GM12801 (cell line): ENCODE measurements around the gene TMEM266.

Experiments
- TF ChIP-seq, protein P1 (sequence below): IDR thresholded peaks from one replicate; pipeline ENCODE4 v1.5.1; 2011; ENCODE audit warnings: control low read depth; ENCODE audit not compliant: insufficient read length; ENCODE audit errors: extremely low read depth

TMEM266 gene

DNA sequence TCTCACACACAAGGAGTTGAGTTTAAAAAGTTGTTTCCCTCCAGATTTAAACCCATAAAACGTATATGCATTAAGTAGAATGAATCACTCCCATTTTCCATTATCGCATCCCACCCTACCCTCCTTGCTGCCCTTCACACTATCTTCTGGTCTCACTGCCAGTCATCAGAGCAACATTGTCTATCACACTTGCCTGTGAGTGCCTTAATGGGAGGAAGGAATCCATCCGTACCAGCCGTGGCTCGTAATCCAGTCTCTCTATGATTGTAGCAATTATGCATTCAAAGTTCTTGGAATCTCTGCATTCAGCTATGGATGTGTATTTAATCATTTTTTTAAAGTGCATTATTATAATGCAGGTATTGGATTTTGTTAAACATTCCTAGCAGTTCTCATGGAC lies 1.9 kb downstream of the TMEM266 start:
- TF ChIP-seq, protein P1, sequence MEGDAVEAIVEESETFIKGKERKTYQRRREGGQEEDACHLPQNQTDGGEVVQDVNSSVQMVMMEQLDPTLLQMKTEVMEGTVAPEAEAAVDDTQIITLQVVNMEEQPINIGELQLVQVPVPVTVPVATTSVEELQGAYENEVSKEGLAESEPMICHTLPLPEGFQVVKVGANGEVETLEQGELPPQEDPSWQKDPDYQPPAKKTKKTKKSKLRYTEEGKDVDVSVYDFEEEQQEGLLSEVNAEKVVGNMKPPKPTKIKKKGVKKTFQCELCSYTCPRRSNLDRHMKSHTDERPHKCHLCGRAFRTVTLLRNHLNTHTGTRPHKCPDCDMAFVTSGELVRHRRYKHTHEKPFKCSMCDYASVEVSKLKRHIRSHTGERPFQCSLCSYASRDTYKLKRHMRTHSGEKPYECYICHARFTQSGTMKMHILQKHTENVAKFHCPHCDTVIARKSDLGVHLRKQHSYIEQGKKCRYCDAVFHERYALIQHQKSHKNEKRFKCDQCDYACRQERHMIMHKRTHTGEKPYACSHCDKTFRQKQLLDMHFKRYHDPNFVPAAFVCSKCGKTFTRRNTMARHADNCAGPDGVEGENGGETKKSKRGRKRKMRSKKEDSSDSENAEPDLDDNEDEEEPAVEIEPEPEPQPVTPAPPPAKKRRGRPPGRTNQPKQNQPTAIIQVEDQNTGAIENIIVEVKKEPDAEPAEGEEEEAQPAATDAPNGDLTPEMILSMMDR, result no peak

- TF ChIP-seq, protein P1, result no peak
Observed at GRCh38 chr15:76062286-76062685, 2.5 kb downstream of the TMEM266 start.

GRCh38 chr15:76064375-76064774 lies 4.6 kb downstream of the TMEM266 start:
- TF ChIP-seq, protein P1, result no peak

- TF ChIP-seq, protein P1, result no peak
Observed at GRCh38 chr15:76065245-76065644, 5.5 kb downstream of the TMEM266 start.

DNA sequence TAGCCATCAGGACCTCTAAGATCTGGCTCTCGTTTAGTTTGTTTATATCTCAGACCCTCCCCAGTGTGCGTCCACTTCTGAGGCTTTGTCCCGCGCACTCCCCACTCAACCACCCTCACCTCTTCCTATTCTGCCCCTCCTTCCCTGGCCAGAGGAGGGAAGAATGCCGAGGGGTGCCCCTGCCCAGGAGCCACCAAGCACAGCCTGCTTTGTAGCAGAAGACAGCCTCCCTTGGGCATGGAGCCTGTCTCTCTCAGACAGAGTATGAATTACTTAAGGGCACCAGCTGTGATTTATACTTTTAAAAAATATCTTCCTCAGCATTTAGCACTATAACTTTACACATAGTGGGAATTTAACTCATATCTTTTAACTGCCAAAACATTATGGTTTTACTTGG lies 6.0 kb downstream of the TMEM266 start:
- TF ChIP-seq, protein P1, result no peak

DNA sequence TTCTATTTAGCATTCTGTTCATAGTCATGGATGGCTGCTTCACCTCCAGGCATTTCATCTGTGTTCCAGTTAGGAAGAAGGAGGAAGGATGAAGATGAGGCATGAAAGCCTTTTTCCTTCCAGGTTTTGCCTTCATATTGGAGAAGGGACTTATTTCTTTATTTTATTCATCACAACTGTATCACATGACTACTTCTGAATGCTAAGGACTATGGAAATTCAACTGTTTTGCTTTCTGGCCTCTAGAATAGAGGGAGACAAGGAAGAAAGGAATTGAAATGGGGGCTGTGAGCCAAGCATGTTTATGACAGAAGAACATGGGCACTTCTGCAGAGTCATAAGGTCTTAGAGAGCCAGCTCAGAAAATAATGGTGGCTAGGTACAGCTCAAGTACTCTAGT lies 10.4 kb downstream of the TMEM266 start:
- TF ChIP-seq, protein P1, result no peak

GRCh38 chr15:76070921-76071635 lies 11.3 kb downstream of the TMEM266 start:
- TF ChIP-seq, protein P1, result no peak
